Hypothalamus (tissue), 51 donors: ENCODE measurements around the gene TAF11.
A peak's percentile ranks its signal among the peaks of the same experiment; 100 is the strongest.
"Not testable (repeated sequence)": the region's sequence is repeated elsewhere in the genome, so short reads cannot be mapped to it uniquely, and the experiment has no call there.

Experiments used
- DNase-seq, 51 donors: peaks; one replicate each; lab custom pipeline; 2025; lab: John Stamatoyannopoulos, UW

Gene TAF11

GRCh38 chr6:34906826-34907225 lies 19.0 kb upstream of the TAF11 start:
- no peak for DNase-seq

- no peak for DNase-seq
These were observed 17.3 kb upstream of the TAF11 start for GRCh38 chr6:34904990-34905613.

GRCh38 chr6:34901930-34902329 lies 14.1 kb upstream of the TAF11 start:
- DNase-seq: no peak

- DNase-seq: no peak
These were observed 12.6 kb upstream of the TAF11 start for GRCh38 chr6:34900321-34901031.

GRCh38 chr6:34899748-34900147 lies 11.9 kb upstream of the TAF11 start:
- not testable (repeated sequence) for DNase-seq

- DNase-seq: no peak
These were observed 9.9 kb upstream of the TAF11 start for GRCh38 chr6:34897716-34898115.

- no peak for DNase-seq
These were observed 9.3 kb upstream of the TAF11 start for GRCh38 chr6:34897130-34897529.

GRCh38 chr6:34894693-34895092 lies 6.9 kb upstream of the TAF11 start:
- no peak for DNase-seq

GRCh38 chr6:34891296-34891695 lies 3.5 kb upstream of the TAF11 start:
- no peak for DNase-seq

GRCh38 chr6:34890533-34890925 lies 2.7 kb upstream of the TAF11 start:
- DNase-seq: peak in 1 of 51 donors; percentile 14

- DNase-seq: peak; percentile 19 to 91 (median 77)
These were observed 1.2 kb upstream of the TAF11 start, which contains the start of gene ANKS1A for GRCh38 chr6:34888874-34889555. Gene ANKS1A (plus strand): TSS chr6:34889255. CDS start chr6:34889403, 148 bp downstream.

GRCh38 chr6:34888514-34888856 lies 643 bp upstream of the TAF11 start:
- DNase-seq: no peak

GRCh38 chr6:34885837-34886236 lies 2.0 kb downstream of the TAF11 start:
- not testable (repeated sequence) for DNase-seq

- DNase-seq: no peak
These were observed 2.8 kb downstream of the TAF11 start for GRCh38 chr6:34884996-34885395.

- DNase-seq: not testable (repeated sequence)
These were observed 3.8 kb downstream of the TAF11 start for GRCh38 chr6:34884073-34884472.

- no peak for DNase-seq
These were observed 9.9 kb downstream of the TAF11 start for GRCh38 chr6:34877869-34878485.

- DNase-seq: no peak
These were observed 10.6 kb downstream of the TAF11 start for GRCh38 chr6:34877259-34877658.

- no peak for DNase-seq
These were observed 11.4 kb downstream of the TAF11 start for GRCh38 chr6:34876472-34876871.

GRCh38 chr6:34875292-34876213 lies 12.3 kb downstream of the TAF11 start:
- DNase-seq: no peak

- no peak for DNase-seq
These were observed 15.5 kb downstream of the TAF11 start for GRCh38 chr6:34872332-34872731.
